Hematopoietic multipotent progenitor cell treated with erythropoietin and hydrocortisone succinate and interleukin-3 and kit ligand, for 17 days (in vitro differentiated cells): ENCODE results near the gene GALNTL6.

Experiments used
- DNase-seq: peaks from one replicate; pipeline ENCODE4 v3.0.0-alpha.2; 2015; ENCODE audit warnings: low spot score

The GALNTL6 gene

GRCh38 chr4:173074501-173074946 is 1261.3 kb downstream of the GALNTL6 start:
- DNase-seq: no peak

DNA sequence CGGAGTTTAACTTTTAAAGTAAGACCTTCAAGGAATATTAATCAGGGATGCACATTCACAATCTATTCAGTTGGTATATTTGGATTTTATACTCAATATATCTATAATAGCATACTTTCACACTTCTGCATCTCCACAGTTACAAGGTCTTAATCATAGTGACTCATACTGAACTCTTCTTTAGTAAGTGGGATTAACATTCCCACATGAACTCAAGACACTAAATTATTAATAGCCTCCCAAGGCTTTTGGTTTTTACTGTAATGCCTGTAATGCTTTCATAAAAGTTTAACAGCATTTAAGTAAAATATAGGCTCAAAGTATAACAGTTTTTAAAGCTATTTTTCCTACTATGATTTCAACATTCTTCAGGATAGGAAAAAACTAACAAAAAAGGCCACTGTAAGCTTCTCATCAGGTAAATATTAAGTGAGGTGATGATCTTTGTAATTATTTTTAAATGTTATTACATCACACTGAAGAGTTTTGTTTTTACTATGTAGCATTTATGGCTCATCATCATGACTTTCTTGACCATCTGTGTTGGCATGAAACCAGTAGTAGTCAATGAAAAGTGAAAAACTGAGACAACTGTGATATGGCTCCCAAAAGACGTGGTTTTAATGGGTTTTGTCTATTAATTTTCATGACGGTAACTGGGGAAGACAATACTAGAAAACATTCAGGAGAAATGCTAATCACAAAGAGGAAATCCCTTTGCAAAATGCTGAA is 1263.9 kb downstream of the GALNTL6 start:
- no peak for DNase-seq

DNA sequence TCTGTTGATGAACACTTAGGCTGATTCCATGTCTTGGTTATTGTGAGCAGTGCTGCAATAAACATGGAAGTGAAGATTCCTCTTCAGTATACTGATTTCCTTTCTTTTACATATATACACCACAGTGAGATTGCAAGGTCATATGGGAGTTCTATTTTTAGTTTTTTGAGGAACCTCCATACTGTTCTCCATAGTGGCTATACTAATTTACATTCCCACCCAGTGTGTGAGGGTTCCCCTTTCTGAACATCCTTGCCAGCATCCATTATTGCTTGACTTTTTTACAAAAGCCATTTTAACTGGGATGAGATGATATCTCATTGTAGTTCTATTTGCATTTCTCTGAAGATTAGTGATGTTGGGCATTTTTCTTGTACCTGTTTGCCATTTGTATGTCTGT is 1274.9 kb downstream of the GALNTL6 start:
- DNase-seq: no peak
